B cell (primary cell): Measurements from ENCODE around the gene TRABD2A.

Experiments used
- EZH2 ChIP-seq: IDR thresholded peaks from 2 replicates; pipeline ENCODE4 v1.6.1; 2012; ENCODE audit warnings: borderline replicate concordance, low read depth, mild to moderate bottlenecking, moderate library complexity, low read length; ENCODE audit not compliant: insufficient read depth, poor library complexity, severe bottlenecking
- TF ChIP-seq, protein P1 (sequence below): fragments of 200-600 bp; IDR thresholded peaks from one replicate; pipeline ENCODE4 v1.8.0; 2022; ENCODE audit warnings: antibody characterized with exemption, mild to moderate bottlenecking

DNA sequence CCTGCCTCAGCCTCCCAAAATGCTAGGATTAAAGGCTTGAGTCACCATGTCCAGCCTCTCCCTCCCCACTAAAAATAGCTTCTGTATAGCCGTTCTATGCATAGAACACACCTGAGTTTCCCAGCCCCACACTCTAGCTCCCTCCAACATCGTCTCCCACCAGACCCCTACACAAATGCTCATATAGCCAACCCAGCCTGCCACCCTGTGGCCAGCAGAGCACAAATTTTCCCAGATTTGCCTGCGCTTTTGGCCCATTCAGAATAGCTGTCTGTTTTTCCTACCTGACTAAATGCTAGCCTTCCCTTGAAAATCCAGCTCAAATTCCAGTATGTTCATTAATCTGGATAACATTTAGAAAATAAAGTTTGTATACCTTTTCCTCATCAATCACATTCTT lies 22.8 kb downstream of the TRABD2A start:
- TF ChIP-seq, protein P1, sequence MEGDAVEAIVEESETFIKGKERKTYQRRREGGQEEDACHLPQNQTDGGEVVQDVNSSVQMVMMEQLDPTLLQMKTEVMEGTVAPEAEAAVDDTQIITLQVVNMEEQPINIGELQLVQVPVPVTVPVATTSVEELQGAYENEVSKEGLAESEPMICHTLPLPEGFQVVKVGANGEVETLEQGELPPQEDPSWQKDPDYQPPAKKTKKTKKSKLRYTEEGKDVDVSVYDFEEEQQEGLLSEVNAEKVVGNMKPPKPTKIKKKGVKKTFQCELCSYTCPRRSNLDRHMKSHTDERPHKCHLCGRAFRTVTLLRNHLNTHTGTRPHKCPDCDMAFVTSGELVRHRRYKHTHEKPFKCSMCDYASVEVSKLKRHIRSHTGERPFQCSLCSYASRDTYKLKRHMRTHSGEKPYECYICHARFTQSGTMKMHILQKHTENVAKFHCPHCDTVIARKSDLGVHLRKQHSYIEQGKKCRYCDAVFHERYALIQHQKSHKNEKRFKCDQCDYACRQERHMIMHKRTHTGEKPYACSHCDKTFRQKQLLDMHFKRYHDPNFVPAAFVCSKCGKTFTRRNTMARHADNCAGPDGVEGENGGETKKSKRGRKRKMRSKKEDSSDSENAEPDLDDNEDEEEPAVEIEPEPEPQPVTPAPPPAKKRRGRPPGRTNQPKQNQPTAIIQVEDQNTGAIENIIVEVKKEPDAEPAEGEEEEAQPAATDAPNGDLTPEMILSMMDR, result no peak
- TF ChIP-seq EZH2, result no peak
